ENCODE measurements around the gene MYO10.

DNA sequence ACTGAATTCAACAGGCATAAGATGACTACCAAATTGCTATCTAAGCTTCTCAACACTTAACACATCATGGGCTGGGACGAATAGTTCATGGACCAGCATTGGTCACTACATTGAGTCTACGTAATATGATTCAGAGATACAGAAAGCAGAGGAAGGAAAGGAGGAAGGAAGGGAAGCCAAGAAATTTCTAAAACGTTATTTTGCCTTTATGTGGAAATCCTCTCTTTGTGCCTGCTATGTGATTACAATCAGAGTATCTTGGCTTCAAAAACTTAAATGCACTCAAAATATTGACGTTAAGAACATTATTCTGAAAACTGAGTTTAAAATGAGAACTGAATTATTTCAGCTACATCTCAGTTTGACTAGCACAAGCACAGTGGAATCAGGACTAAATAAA is 231.1 kb downstream of the MYO10 start:
- TF ChIP-seq, protein P1, sequence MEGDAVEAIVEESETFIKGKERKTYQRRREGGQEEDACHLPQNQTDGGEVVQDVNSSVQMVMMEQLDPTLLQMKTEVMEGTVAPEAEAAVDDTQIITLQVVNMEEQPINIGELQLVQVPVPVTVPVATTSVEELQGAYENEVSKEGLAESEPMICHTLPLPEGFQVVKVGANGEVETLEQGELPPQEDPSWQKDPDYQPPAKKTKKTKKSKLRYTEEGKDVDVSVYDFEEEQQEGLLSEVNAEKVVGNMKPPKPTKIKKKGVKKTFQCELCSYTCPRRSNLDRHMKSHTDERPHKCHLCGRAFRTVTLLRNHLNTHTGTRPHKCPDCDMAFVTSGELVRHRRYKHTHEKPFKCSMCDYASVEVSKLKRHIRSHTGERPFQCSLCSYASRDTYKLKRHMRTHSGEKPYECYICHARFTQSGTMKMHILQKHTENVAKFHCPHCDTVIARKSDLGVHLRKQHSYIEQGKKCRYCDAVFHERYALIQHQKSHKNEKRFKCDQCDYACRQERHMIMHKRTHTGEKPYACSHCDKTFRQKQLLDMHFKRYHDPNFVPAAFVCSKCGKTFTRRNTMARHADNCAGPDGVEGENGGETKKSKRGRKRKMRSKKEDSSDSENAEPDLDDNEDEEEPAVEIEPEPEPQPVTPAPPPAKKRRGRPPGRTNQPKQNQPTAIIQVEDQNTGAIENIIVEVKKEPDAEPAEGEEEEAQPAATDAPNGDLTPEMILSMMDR (IDR thresholded peaks at IDR 0.05; ENCODE audit: extremely low read depth in 1 of 2, insufficient read depth in 1 of 2, low read depth in 1 of 2, low read length in 2 of 2): no peak
- TF ChIP-seq EZH2 (IDR thresholded peaks at IDR 0.05; ENCODE audit: borderline replicate concordance, low read depth, low read length, severe bottlenecking): no peak
